Epidermal melanocyte (primary cell): ENCODE results near the gene OR52K1.

Source experiments
- DNase-seq: peaks from one replicate; pipeline ENCODE4 v3.0.0; 2011; ENCODE audit warnings: low spot score; ENCODE audit not compliant: insufficient read length

The OR52K1 gene

GRCh38 chr11:4482445-4482844 is at the start of gene OR52K1:
TSS of gene OR52K1 (plus strand) at chr11:4482646. CDS start at chr11:4488901, 6,255 bp downstream.
- DNase-seq, result no peak

- DNase-seq, result no peak
These were observed 48.6 kb upstream of the OR52K1 start for GRCh38 chr11:4433856-4434255.

- DNase-seq, result no peak
These were observed 46.0 kb upstream of the OR52K1 start for GRCh38 chr11:4436411-4436810.

- DNase-seq, result no peak
These were observed 40.9 kb upstream of the OR52K1 start for GRCh38 chr11:4441515-4441914.

GRCh38 chr11:4443232-4443891 is 39.1 kb upstream of the OR52K1 start:
- no peak for DNase-seq

- DNase-seq, result no peak
These were observed 33.5 kb upstream of the OR52K1 start, which contains the start of gene OR52K2 for GRCh38 chr11:4448995-4449394. TSS of gene OR52K2 (plus strand) at chr11:4449295. CDS start at chr11:4449340, 45 bp downstream.

GRCh38 chr11:4453118-4453517 is 29.3 kb upstream of the OR52K1 start:
- no peak for DNase-seq

GRCh38 chr11:4454021-4454420 is 28.4 kb upstream of the OR52K1 start:
- no peak for DNase-seq

- no peak for DNase-seq
These were observed 27.0 kb upstream of the OR52K1 start for GRCh38 chr11:4455419-4455818.

- DNase-seq, result no peak
These were observed 22.9 kb upstream of the OR52K1 start for GRCh38 chr11:4459500-4459899.

GRCh38 chr11:4460151-4460550 is 22.3 kb upstream of the OR52K1 start:
- DNase-seq, result no peak

GRCh38 chr11:4464216-4465159 is 18.0 kb upstream of the OR52K1 start:
- DNase-seq, result no peak

- DNase-seq, result no peak
These were observed 17.0 kb upstream of the OR52K1 start for GRCh38 chr11:4465407-4465806.

- DNase-seq, result no peak
These were observed 16.1 kb upstream of the OR52K1 start for GRCh38 chr11:4466131-4466870.

GRCh38 chr11:4466871-4467442 is 15.5 kb upstream of the OR52K1 start:
- no peak for DNase-seq

- DNase-seq, result no peak
These were observed 14.4 kb upstream of the OR52K1 start for GRCh38 chr11:4467811-4468606.

GRCh38 chr11:4479644-4480043 is 2.8 kb upstream of the OR52K1 start:
- DNase-seq, result no peak

- DNase-seq, result no peak
These were observed 1.7 kb upstream of the OR52K1 start for GRCh38 chr11:4480577-4481239.

GRCh38 chr11:4481240-4481582 is 1.2 kb upstream of the OR52K1 start:
- DNase-seq, result no peak

- DNase-seq, result no peak
These were observed 1.9 kb downstream of the OR52K1 start for GRCh38 chr11:4484310-4484709.
